CD14-positive monocyte (primary cell): Measurements from ENCODE around the gene CYP17A1. TPM values are rescaled to one million over a fixed set of nuclear protein-coding genes. Genes with fewer than 3 reads are reported as not detected.
A peak's percentile ranks its signal among the peaks of the same experiment; 100 is the strongest.

Experiments used
- DNase-seq, 3 donors: peaks; one replicate each; pipeline ENCODE4 v3.0.0-alpha.2; 2011 to 2022
- H2AFZ ChIP-seq: 2 replicates; pipeline ENCODE4 v1.6.0; 2012; ENCODE audit warnings: mild to moderate bottlenecking, low read depth, low read length, inconsistent platforms; ENCODE audit not compliant: insufficient read depth, poor library complexity, severe bottlenecking
- H3K27ac ChIP-seq, 2 donors: 1 replicate in 1 of 2; 2 replicates in 1 of 2; pipeline ENCODE4 v1.5.1; 2012 to 2013; ENCODE audit warnings: low read length in 2 of 2, control low read depth in 1 of 2, inconsistent platforms in 1 of 2, low read depth in 1 of 2, mild to moderate bottlenecking in 1 of 2
- H3K27me3 ChIP-seq, 2 donors: one replicate each; pipeline versions ENCODE4 v1.6.0 to v1.6.1; 2011 to 2013; ENCODE audit warnings: low read length in 2 of 2; ENCODE audit not compliant: control insufficient read depth in 2 of 2, insufficient read depth in 2 of 2
- H3K36me3 ChIP-seq, 2 donors: replicated peaks in 1 of 2; 1 replicate in 1 of 2; 2 replicates in 1 of 2; pipeline versions ENCODE4 v1.5.1 to v1.6.1; 2012 to 2013; ENCODE audit warnings: low read length in 2 of 2, control low read depth in 1 of 2, inconsistent platforms in 1 of 2, mild to moderate bottlenecking in 1 of 2; ENCODE audit not compliant: insufficient read depth in 2 of 2, control insufficient read depth in 1 of 2
- H3K4me1 ChIP-seq, 2 donors: 1 replicate in 1 of 2; 2 replicates in 1 of 2; pipeline versions ENCODE4 v1.5.1 to v1.6.1; 2012 to 2013; ENCODE audit warnings: low read length in 2 of 2, control low read depth in 1 of 2, inconsistent platforms in 1 of 2, mild to moderate bottlenecking in 1 of 2, moderate library complexity in 1 of 2; ENCODE audit not compliant: insufficient read depth in 2 of 2, control insufficient read depth in 1 of 2
- H3K4me2 ChIP-seq: replicated peaks from 2 replicates; pipeline ENCODE3; 2012; ENCODE audit warnings: low read length, moderate library complexity, mild to moderate bottlenecking; ENCODE audit not compliant: poor library complexity, severe bottlenecking; ENCODE audit errors: extremely low read depth
- H3K4me3 ChIP-seq, 3 experiments: fragments of 200-600 bp in 1 of 3; sonication (generic) in 1 of 3; replicated peaks in 1 of 3; 1 replicate in 2 of 3; 2 replicates in 1 of 3; pipeline ENCODE4 v1.5.1; 2011 to 2013; ENCODE audit warnings: low read length in 3 of 3, mild to moderate bottlenecking in 3 of 3, control low read depth in 2 of 3, low read depth in 2 of 3, inconsistent platforms in 1 of 3, moderate library complexity in 1 of 3
- H3K79me2 ChIP-seq: 2 replicates; pipeline ENCODE4 v1.6.0; 2012; ENCODE audit warnings: mild to moderate bottlenecking, control low read depth, inconsistent platforms, low read length, moderate library complexity; ENCODE audit not compliant: insufficient read depth
- H3K9ac ChIP-seq: 2 replicates; pipeline ENCODE4 v1.6.0; 2017; ENCODE audit warnings: low read length, mild to moderate bottlenecking; ENCODE audit not compliant: insufficient read depth, poor library complexity, severe bottlenecking
- H3K9me3 ChIP-seq, 2 donors: replicated peaks in 1 of 2; 1 replicate in 1 of 2; 2 replicates in 1 of 2; pipeline versions ENCODE4 v1.5.1 to v1.6.1; 2012 to 2013; ENCODE audit warnings: low read length in 2 of 2, control low read depth in 1 of 2; ENCODE audit not compliant: control insufficient read depth in 1 of 2, insufficient read depth in 1 of 2
- H4K20me1 ChIP-seq: 2 replicates; pipeline ENCODE4 v1.6.0; 2012; ENCODE audit warnings: mild to moderate bottlenecking, low read length, control low read depth, moderate library complexity; ENCODE audit not compliant: insufficient read depth
- H3K27ac Mint-ChIP-seq, 7 donors: one replicate each; pipeline ENCODE4 v1.8.0; 2020; ENCODE audit warnings: mild to moderate bottlenecking in 7 of 7, mixed read lengths in 7 of 7, moderate library complexity in 6 of 7, inconsistent platforms in 2 of 7
- H3K27me3 Mint-ChIP-seq, 3 donors: one replicate each; pipeline ENCODE4 v1.8.0; 2021 to 2022; ENCODE audit warnings: low read depth in 3 of 3, mild to moderate bottlenecking in 3 of 3, mixed read lengths in 3 of 3, moderate library complexity in 3 of 3, inconsistent platforms in 1 of 3
- H3K36me3 Mint-ChIP-seq, 2 donors: one replicate each; pipeline ENCODE4 v1.8.0; 2020; ENCODE audit warnings: mixed read lengths in 2 of 2, inconsistent platforms in 1 of 2, mild to moderate bottlenecking in 1 of 2
- H3K4me1 Mint-ChIP-seq: one replicate; pipeline ENCODE4 v1.8.0; 2020; ENCODE audit warnings: mild to moderate bottlenecking, mixed read lengths
- H3K4me3 Mint-ChIP-seq, 2 donors: one replicate each; pipeline ENCODE4 v1.8.0; 2020; ENCODE audit warnings: mild to moderate bottlenecking in 2 of 2, mixed read lengths in 2 of 2, moderate library complexity in 1 of 2
- H3K9me3 Mint-ChIP-seq, 7 donors: one replicate each; pipeline ENCODE4 v1.8.0; 2020 to 2022; ENCODE audit warnings: mixed read lengths in 7 of 7, mild to moderate bottlenecking in 6 of 7, moderate library complexity in 6 of 7, inconsistent platforms in 2 of 7
- WGBS: methylation state at CpG from one replicate; pipeline ENCODE4 v1.1.5; 2013; ENCODE audit warnings: missing lambda C conversion rate; ENCODE audit not compliant: insufficient coverage; 5-methylcytosine and 5-hydroxymethylcytosine counted together
- intact Hi-C, 2 donors: fragments of 100-400 bp; cut with micrococcal nuclease; formaldehyde crosslinking; loops; one replicate each; pipeline versions ENCODE4 v1.15.0 to v1.15.1; 2023
- polyA plus RNA-seq, 3 donors: library from polyadenylated mRNA; depleted of rRNA in 1 of 3; unstranded in 2 of 3; stranded (reverse) in 1 of 3; fragments of 300-500 nt in 2 of 3; fragments of >200 nt in 1 of 3; fragmentation: Illumina TruSeq in 2 of 3; gene quantifications; 1 replicate in 2 of 3; 2 replicates in 1 of 3; pipeline ENCODE4 v1.2.3, GENCODE V29; 2012 to 2021
- TF ChIP-seq, protein P1 (sequence below): fragments of 200-600 bp; IDR thresholded peaks from one replicate; pipeline ENCODE4 v1.8.0; 2022; ENCODE audit warnings: antibody characterized with exemption, mild to moderate bottlenecking

CYP17A1 gene
- polyA plus RNA-seq, 3 donors: 0.04 TPM; not detected in 2

DNA sequence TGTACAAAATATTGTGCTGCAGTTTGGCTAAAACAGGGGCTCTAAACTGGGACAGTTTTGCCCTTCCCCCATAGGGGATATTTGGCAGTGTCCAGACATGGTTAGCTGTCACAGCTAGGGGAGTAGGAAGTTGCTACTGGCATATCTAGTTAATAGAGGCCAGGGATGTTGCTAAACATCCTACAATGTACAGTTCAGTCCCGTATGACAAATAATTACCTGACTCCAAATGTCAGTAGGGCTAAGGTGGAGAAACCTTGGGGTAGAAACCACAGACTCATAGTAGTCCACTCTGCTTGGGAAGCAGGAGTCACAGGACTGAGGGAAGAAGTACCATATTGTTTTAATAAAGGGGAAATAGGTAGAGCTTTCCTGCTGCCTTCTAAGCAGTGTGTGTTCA lies 53.6 kb downstream of the CYP17A1 start:
- peak overlapping the region; percentile 20 to 69 for H3K27ac ChIP-seq
- peak; percentile 42 to 77 (median 62) for DNase-seq
- H2AFZ ChIP-seq: no peak overlapping the region
- H3K4me3 Mint-ChIP-seq: peak overlapping the region; percentile 7 to 13
- peaks cover 55 to 60% of the 10 kb centered on the region in 2 donors for H3K4me1 ChIP-seq
- H3K36me3 ChIP-seq: peaks cover 0 to 22% of the 10 kb centered on the region in 2 donors
- no CpG with 5 or more reads among the region's 1 CpG for WGBS
- H3K27me3 Mint-ChIP-seq: peaks cover 0 to 1% (median 0%) of the 10 kb centered on the region in 3 donors
- intact Hi-C loops: no loop called here
- no peak overlapping the region for H3K4me3 ChIP-seq
- peak overlapping the region; percentile 85 to 95 (median 89) for H3K27ac Mint-ChIP-seq
- H3K9me3 ChIP-seq: no peaks in the 10 kb centered on the region
- peaks cover 21 to 41% of the 10 kb centered on the region in 2 donors for H3K36me3 Mint-ChIP-seq
- peak overlapping the region; percentile 6 for H3K4me2 ChIP-seq
- H3K4me1 Mint-ChIP-seq: peaks cover 62% of the 10 kb centered on the region
- H3K79me2 ChIP-seq: peaks cover 94% of the 10 kb centered on the region
- TF ChIP-seq, protein P1, sequence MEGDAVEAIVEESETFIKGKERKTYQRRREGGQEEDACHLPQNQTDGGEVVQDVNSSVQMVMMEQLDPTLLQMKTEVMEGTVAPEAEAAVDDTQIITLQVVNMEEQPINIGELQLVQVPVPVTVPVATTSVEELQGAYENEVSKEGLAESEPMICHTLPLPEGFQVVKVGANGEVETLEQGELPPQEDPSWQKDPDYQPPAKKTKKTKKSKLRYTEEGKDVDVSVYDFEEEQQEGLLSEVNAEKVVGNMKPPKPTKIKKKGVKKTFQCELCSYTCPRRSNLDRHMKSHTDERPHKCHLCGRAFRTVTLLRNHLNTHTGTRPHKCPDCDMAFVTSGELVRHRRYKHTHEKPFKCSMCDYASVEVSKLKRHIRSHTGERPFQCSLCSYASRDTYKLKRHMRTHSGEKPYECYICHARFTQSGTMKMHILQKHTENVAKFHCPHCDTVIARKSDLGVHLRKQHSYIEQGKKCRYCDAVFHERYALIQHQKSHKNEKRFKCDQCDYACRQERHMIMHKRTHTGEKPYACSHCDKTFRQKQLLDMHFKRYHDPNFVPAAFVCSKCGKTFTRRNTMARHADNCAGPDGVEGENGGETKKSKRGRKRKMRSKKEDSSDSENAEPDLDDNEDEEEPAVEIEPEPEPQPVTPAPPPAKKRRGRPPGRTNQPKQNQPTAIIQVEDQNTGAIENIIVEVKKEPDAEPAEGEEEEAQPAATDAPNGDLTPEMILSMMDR: no peak
- peaks cover 34% of the 10 kb centered on the region for H4K20me1 ChIP-seq
- H3K9ac ChIP-seq: no peak overlapping the region
- H3K27me3 ChIP-seq: no peaks in the 10 kb centered on the region
- H3K9me3 Mint-ChIP-seq: peaks cover 0 to 2% (median 0%) of the 10 kb centered on the region in 7 donors

DNA sequence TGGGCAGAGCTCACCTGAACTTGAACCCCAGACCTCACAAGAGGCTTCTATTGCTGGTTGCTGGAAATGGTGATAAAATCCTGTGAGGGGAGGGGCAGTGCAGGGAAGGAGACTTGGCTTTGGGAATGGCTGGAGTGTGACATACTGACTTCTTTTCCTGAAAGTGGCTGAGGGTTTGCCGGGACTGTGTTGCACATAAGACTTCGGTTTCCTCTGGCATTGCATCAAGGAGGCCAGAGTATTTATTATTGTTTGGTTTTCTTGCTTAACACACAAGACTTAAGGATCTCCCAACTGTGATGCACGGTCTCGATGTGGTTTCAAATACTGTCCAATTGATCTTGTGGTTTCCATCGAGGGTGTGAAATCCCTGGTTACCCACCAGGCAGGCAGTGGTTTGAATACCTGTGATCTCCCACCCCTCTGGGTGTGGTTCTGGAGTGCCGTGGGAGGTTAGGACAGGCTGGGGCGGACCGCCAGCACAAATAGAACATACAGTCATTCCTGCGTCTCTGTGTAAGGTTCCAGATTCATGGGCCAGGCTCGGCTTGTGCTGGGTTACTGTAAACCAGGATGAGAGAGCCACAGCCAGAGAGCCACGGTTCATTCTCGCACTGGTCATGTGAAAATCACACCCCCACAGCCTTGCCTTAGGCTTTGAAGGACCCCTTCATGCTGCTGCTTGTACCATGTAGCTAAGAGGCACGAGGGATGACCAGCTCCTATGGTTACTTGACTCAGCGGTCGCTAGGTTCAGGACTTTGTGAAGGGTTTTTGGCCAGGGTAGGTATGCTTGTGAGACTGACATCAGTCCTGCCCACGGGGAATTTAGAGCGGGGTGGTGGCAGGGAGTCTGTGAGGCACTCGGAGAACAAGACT lies 54.3 kb downstream of the CYP17A1 start:
- Histone ChIP-seq H3K79me2 (peaks cover 95% of the 10 kb centered on the region), H3K9ac (peak overlapping the region; percentile 2), H3K27ac (peak overlapping the region; percentile 20 to 69), H3K4me3 (no peak overlapping the region), H4K20me1 (peaks cover 41% of the 10 kb centered on the region), H2AFZ (no peak overlapping the region), H3K36me3 (peaks cover 3 to 26% of the 10 kb centered on the region in 2 donors), H3K4me2 (peak overlapping the region; percentile 6), H3K27me3 (no peaks in the 10 kb centered on the region), H3K4me1 (peaks cover 55 to 60% of the 10 kb centered on the region in 2 donors), H3K9me3 (no peaks in the 10 kb centered on the region)
- TF ChIP-seq, protein P1: no peak
- no peak for DNase-seq
- Mint-ChIP-seq H3K4me3 (peak overlapping the region; percentile 13 to 37), H3K27ac (peak overlapping the region; percentile 85 to 95 (median 89)), H3K27me3 (peaks cover 0 to 1% (median 0%) of the 10 kb centered on the region in 3 donors), H3K4me1 (peaks cover 62% of the 10 kb centered on the region), H3K9me3 (peaks cover 0 to 2% (median 0%) of the 10 kb centered on the region in 7 donors), H3K36me3 (peaks cover 25 to 47% of the 10 kb centered on the region in 2 donors)
- intact Hi-C loops: no loop called here
- WGBS: 100% methylated on average over 9 of the region's 18 CpGs
